Measurements from ENCODE around the gene CDH4.

Gene CDH4

GRCh38 chr20:61879694-61880093 is 627.6 kb downstream of the CDH4 start:
- no peak for FAIRE-seq

- no peak for FAIRE-seq
Observed at GRCh38 chr20:61880706-61881105, 628.6 kb downstream of the CDH4 start.

GRCh38 chr20:61881416-61881815 is 629.4 kb downstream of the CDH4 start:
- FAIRE-seq, result no peak

GRCh38 chr20:61881861-61882260 is 629.8 kb downstream of the CDH4 start:
- FAIRE-seq, result no peak

GRCh38 chr20:61882716-61883615 is 630.9 kb downstream of the CDH4 start:
- no peak for FAIRE-seq

- FAIRE-seq, result no peak
Observed at GRCh38 chr20:61883857-61884393, 631.9 kb downstream of the CDH4 start.

- FAIRE-seq, result no peak
Observed at GRCh38 chr20:61884571-61885389, 632.7 kb downstream of the CDH4 start.

GRCh38 chr20:61885759-61886715 is 634.0 kb downstream of the CDH4 start:
- no peak for FAIRE-seq

GRCh38 chr20:61886721-61887595 is 634.9 kb downstream of the CDH4 start:
- no peak for FAIRE-seq

- FAIRE-seq, result no peak
Observed at GRCh38 chr20:61887596-61888093, 635.6 kb downstream of the CDH4 start.

GRCh38 chr20:61888101-61888865 is 636.2 kb downstream of the CDH4 start:
- no peak for FAIRE-seq

- no peak for FAIRE-seq
Observed at GRCh38 chr20:61889659-61890058, 637.6 kb downstream of the CDH4 start.

GRCh38 chr20:61890210-61890609 is 638.1 kb downstream of the CDH4 start:
- no peak for FAIRE-seq

- no peak for FAIRE-seq
Observed at GRCh38 chr20:61891476-61891875, 639.4 kb downstream of the CDH4 start.

- FAIRE-seq, result no peak
Observed at GRCh38 chr20:61891916-61892649, 640.0 kb downstream of the CDH4 start.

- no peak for FAIRE-seq
Observed at GRCh38 chr20:61895016-61895415, 643.0 kb downstream of the CDH4 start.

- FAIRE-seq, result no peak
Observed at GRCh38 chr20:61895686-61896057, 643.6 kb downstream of the CDH4 start.

GRCh38 chr20:61896058-61896961 is 644.2 kb downstream of the CDH4 start:
- FAIRE-seq, result no peak

Data from TTC549 (cell line).